CD4-positive, alpha-beta T cell treated with Interleukin-15 for 4 hours (primary cell): ENCODE measurements around the gene TMPRSS12.
A peak's percentile ranks its signal among the peaks of the same experiment; 100 is the strongest.
"Not testable (repeated sequence)": the region's sequence is repeated elsewhere in the genome, so short reads cannot be mapped to it uniquely, and the experiment has no call there.

Experiments
- DNase-seq: peaks from one replicate; pipeline ENCODE4 v3.0.0-alpha.2; 2020; ENCODE audit warnings: low spot score

TMPRSS12 gene

GRCh38 chr12:50842637-50843493, at the start of gene TMPRSS12:
Gene TMPRSS12 (plus strand): TSS chr12:50842926. CDS start chr12:50842965, 39 bp downstream.
- DNase-seq: no peak

- DNase-seq: no peak
Measured at GRCh38 chr12:50799908-50800307, 42.8 kb upstream of the TMPRSS12 start.

- no peak for DNase-seq
Measured at GRCh38 chr12:50803230-50803875, 39.4 kb upstream of the TMPRSS12 start.

GRCh38 chr12:50806176-50806575, 36.5 kb upstream of the TMPRSS12 start:
- DNase-seq: no peak

GRCh38 chr12:50809131-50809530, 33.6 kb upstream of the TMPRSS12 start:
- not testable (repeated sequence) for DNase-seq

- not testable (repeated sequence) for DNase-seq
Measured at GRCh38 chr12:50814921-50815320, 27.8 kb upstream of the TMPRSS12 start.

- DNase-seq: no peak
Measured at GRCh38 chr12:50820177-50820576, 22.5 kb upstream of the TMPRSS12 start.

GRCh38 chr12:50822082-50822481, 20.6 kb upstream of the TMPRSS12 start:
- DNase-seq: no peak

GRCh38 chr12:50823724-50824123, 19.0 kb upstream of the TMPRSS12 start:
- not testable (repeated sequence) for DNase-seq

GRCh38 chr12:50824914-50825313, 17.8 kb upstream of the TMPRSS12 start:
- DNase-seq: no peak

- DNase-seq: peak; percentile 48
Measured at GRCh38 chr12:50825372-50825838, 17.3 kb upstream of the TMPRSS12 start.

- DNase-seq: no peak
Measured at GRCh38 chr12:50828121-50828520, 14.6 kb upstream of the TMPRSS12 start.

- no peak for DNase-seq
Measured at GRCh38 chr12:50828886-50829285, 13.8 kb upstream of the TMPRSS12 start.

- DNase-seq: not testable (repeated sequence)
Measured at GRCh38 chr12:50833801-50834200, 8.9 kb upstream of the TMPRSS12 start.

- DNase-seq: no peak
Measured at GRCh38 chr12:50839042-50839441, 3.7 kb upstream of the TMPRSS12 start.

GRCh38 chr12:50840809-50841487, 1.8 kb upstream of the TMPRSS12 start:
- no peak for DNase-seq

GRCh38 chr12:50841716-50842531, 802 bp upstream of the TMPRSS12 start:
- no peak for DNase-seq

GRCh38 chr12:50845021-50845647, 2.4 kb downstream of the TMPRSS12 start:
- no peak for DNase-seq

- no peak for DNase-seq
Measured at GRCh38 chr12:50848963-50849362, 6.2 kb downstream of the TMPRSS12 start.

GRCh38 chr12:50855218-50855617, 12.5 kb downstream of the TMPRSS12 start:
- DNase-seq: not testable (repeated sequence)

- DNase-seq: not testable (repeated sequence)
Measured at GRCh38 chr12:50855679-50856078, 13.0 kb downstream of the TMPRSS12 start.
